Caco-2 (cell line): ENCODE data around the gene LRP1-AS. TPM values are rescaled to one million over a fixed set of nuclear protein-coding genes. Genes with fewer than 3 reads are reported as not detected.

Source experiments
- BruUV-seq: library from RNA; stranded (reverse); fragments of 400-500 nt; replicated peaks from 2 replicates; lab custom pipeline; 2021; lab: Mats Ljungman, UMichigan
- CTCF ChIA-PET: fragments of 300-600 bp; sonication (Branson Sonifier 250); formaldehyde crosslinking; loops from one replicate; lab custom pipeline; 2022; ENCODE audit warnings: antibody characterized with exemption; lab: Charles Lee
- POLR2A ChIA-PET: fragments of 300-600 bp; sonication (Branson Sonifier 250); formaldehyde crosslinking; loops from one replicate; lab custom pipeline; 2022; ENCODE audit warnings: antibody characterized with exemption; lab: Charles Lee
- DNase-seq, 2 experiments: peaks; one replicate each; pipeline versions ENCODE4 v3.0.0 to v3.0.0-alpha.2; 2020 to 2022
- H3K27me3 ChIP-seq: replicated peaks from 2 replicates; pipeline ENCODE4 v1.6.0; 2011; ENCODE audit warnings: low read length; ENCODE audit not compliant: control insufficient read depth, insufficient read depth
- H3K36me3 ChIP-seq: 2 replicates; pipeline ENCODE4 v1.5.1; 2011; ENCODE audit warnings: low read length; ENCODE audit not compliant: control insufficient read depth, insufficient read depth
- H3K4me1 ChIP-seq: fragments of 250-450 bp; sonication (Bioruptor Pico); 2 replicates; pipeline ENCODE4 v1.5.1; 2020; ENCODE audit warnings: mild to moderate bottlenecking
- H3K4me3 ChIP-seq: 2 replicates; pipeline ENCODE4 v1.5.1; 2011; ENCODE audit warnings: low read depth, mild to moderate bottlenecking, control low read depth, low read length
- H3K9me3 ChIP-seq: fragments of 250-450 bp; sonication (Bioruptor Pico); 2 replicates; pipeline ENCODE4 v1.5.1; 2020; ENCODE audit warnings: mild to moderate bottlenecking, moderate library complexity
- H3K27ac Mint-ChIP-seq: one replicate; pipeline ENCODE4 v1.8.0; 2022; ENCODE audit warnings: mixed read lengths; ENCODE audit not compliant: unreplicated experiment
- H3K27me3 Mint-ChIP-seq: one replicate; pipeline ENCODE4 v1.8.0; 2022; ENCODE audit warnings: mixed read lengths; ENCODE audit not compliant: insufficient read depth, unreplicated experiment
- H3K36me3 Mint-ChIP-seq: one replicate; pipeline ENCODE4 v1.8.0; 2022; ENCODE audit warnings: mild to moderate bottlenecking, mixed read lengths; ENCODE audit not compliant: insufficient read depth, unreplicated experiment
- H3K4me1 Mint-ChIP-seq: one replicate; pipeline ENCODE4 v1.8.0; 2022; ENCODE audit warnings: low read depth, mixed read lengths; ENCODE audit not compliant: unreplicated experiment
- H3K4me3 Mint-ChIP-seq: one replicate; pipeline ENCODE4 v1.8.0; 2022; ENCODE audit warnings: mild to moderate bottlenecking, moderate library complexity, mixed read lengths; ENCODE audit not compliant: unreplicated experiment
- H3K9me3 Mint-ChIP-seq: one replicate; pipeline ENCODE4 v1.8.0; 2022; ENCODE audit warnings: mixed read lengths; ENCODE audit not compliant: unreplicated experiment
- intact Hi-C: fragments of 100-400 bp; cut with micrococcal nuclease; formaldehyde crosslinking; loops from one replicate; pipeline ENCODE4 v1.10.0; 2022; ENCODE audit not compliant: unreplicated experiment
- total RNA-seq: library from RNA; stranded (reverse); gene quantifications from 2 replicates; pipeline ENCODE4 v1.2.3, GENCODE V29; 2022
- TF ChIP-seq, protein P1 (sequence below), 2 experiments: fragments of 200-600 bp in 1 of 2; IDR thresholded peaks; 1 replicate in 1 of 2; 2 replicates in 1 of 2; pipeline versions ENCODE4 v1.5.1 to v1.8.0; 2011 to 2022; ENCODE audit warnings: antibody characterized with exemption in 1 of 2, control low read depth in 1 of 2, inconsistent platforms in 1 of 2, low read depth in 1 of 2, low read length in 1 of 2, mild to moderate bottlenecking in 1 of 2, moderate library complexity in 1 of 2; ENCODE audit not compliant: insufficient read depth in 1 of 2, severe bottlenecking in 1 of 2, unreplicated experiment in 1 of 2

The LRP1-AS gene
- total RNA-seq, 1 experiment from 2014 or later = not detected

DNA sequence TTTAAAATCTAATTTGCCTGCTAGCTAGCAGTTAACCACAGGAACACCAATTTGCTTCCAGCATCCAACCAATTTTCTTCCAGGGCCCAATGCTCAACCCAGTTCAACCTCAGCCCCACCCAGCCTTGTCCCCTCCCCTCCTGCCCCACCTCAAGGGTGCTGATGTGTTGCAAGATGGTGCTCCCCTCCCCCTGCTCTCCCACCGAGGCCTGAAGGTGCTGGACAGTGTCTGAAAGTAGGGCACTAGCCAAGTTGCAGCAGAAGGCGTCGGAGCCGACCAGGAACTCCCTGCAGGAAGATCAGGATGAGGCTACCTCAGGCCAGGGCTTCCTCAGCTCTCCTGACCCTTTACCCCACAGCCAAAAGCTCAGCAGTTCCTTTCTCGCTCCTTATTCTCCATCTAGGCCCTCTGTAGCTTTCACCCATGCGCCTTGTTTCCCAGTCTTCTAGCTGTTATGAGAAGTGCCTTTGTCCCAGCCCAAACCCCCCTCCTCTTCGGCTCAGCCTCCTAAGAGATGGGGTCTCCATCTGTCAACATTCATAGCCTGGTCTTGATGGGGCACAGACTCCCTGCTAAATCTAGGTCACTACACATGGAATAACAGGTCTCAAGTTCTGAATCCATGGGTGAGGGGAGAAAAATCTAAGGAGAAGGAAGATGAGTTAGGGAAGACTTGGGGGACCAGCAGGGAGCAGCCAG, 39.8 kb downstream of the LRP1-AS start:
- CTCF ChIA-PET = no interaction called here
- POLR2A ChIA-PET = no interaction called here

DNA sequence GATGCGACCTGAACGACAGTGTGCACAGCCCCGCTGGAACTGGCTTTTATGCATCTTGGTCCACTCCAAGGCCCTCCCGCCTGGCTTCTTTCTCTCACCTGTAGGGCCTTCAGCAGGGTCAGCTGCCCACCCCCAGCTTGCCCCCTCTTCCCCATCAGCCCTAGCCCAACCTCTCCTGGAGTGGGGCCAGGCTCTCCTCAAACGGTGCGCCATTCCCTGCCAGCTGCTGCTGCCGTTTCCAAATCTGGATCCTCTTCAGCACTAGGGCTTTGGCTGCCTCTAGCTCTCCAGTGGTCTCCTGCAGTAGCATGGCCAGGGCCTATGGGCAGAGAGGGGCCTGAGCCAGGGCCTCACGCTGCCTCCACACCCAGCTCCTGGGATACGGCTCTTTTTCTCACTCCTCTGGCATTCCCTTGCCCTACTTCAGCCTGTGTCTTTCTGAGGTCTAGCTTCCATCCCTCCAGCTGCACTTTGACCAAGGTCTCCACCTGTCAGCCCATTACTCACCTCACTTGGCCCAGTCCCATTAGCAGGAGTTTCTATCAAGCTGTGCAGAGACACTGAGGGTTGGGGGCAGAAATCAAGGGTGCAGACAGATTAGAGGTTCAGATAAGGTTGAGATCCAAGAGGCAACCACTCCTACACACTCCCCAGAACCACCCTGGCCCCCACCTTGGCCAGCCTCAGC, 41.3 kb downstream of the LRP1-AS start:
- BruUV-seq = no TSS peak
- POLR2A ChIA-PET = interaction anchor here (0.6 kb wide), 1 partner anchor 124 kb away, joined by 3 read pairs; no protein-coding TSS in a partner anchor
- H3K4me3 Mint-ChIP-seq = no peak overlapping the region
- H3K9me3 ChIP-seq = no peaks in the 10 kb centered on the region
- peaks cover 12% of the 10 kb centered on the region for H3K36me3 Mint-ChIP-seq
- no peak for DNase-seq
- peaks cover 7% of the 10 kb centered on the region for H3K4me1 Mint-ChIP-seq
- TF ChIP-seq, protein P1, sequence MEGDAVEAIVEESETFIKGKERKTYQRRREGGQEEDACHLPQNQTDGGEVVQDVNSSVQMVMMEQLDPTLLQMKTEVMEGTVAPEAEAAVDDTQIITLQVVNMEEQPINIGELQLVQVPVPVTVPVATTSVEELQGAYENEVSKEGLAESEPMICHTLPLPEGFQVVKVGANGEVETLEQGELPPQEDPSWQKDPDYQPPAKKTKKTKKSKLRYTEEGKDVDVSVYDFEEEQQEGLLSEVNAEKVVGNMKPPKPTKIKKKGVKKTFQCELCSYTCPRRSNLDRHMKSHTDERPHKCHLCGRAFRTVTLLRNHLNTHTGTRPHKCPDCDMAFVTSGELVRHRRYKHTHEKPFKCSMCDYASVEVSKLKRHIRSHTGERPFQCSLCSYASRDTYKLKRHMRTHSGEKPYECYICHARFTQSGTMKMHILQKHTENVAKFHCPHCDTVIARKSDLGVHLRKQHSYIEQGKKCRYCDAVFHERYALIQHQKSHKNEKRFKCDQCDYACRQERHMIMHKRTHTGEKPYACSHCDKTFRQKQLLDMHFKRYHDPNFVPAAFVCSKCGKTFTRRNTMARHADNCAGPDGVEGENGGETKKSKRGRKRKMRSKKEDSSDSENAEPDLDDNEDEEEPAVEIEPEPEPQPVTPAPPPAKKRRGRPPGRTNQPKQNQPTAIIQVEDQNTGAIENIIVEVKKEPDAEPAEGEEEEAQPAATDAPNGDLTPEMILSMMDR (IDR thresholded peaks at IDR 0.05; ENCODE audit: insufficient read depth in 1 of 2, low read depth in 1 of 2, low read length in 1 of 2, severe bottlenecking in 1 of 2, unreplicated experiment in 1 of 2) = no peak
- no peak overlapping the region for H3K4me3 ChIP-seq
- H3K4me1 ChIP-seq = peaks cover 11% of the 10 kb centered on the region
- no peaks in the 10 kb centered on the region for H3K9me3 Mint-ChIP-seq
- intact Hi-C loops = no loop called here
- peaks cover 2% of the 10 kb centered on the region; the same call in 1 of the 2 replicates for H3K36me3 ChIP-seq
- no peak overlapping the region for H3K27ac Mint-ChIP-seq
- no peaks in the 10 kb centered on the region for H3K27me3 Mint-ChIP-seq
- no peaks in the 10 kb centered on the region for H3K27me3 ChIP-seq
- CTCF ChIA-PET = interaction anchor here (0.6 to 0.9 kb wide), 3 partner anchors 37 to 170 kb away, joined by 3 to 4 read pairs (median 3); no protein-coding TSS in a partner anchor

More for the DNA sequence above, 39.8 kb downstream of the LRP1-AS start:
- Histone ChIP-seq H3K27me3 (no peaks in the 10 kb centered on the region), H3K4me3 (no peak overlapping the region), H3K4me1 (peaks cover 2% of the 10 kb centered on the region; the same call in 1 of the 2 replicates), H3K36me3 (peaks cover 2% of the 10 kb centered on the region; the same call in 1 of the 2 replicates), H3K9me3 (no peaks in the 10 kb centered on the region)
- Mint-ChIP-seq H3K9me3 (no peaks in the 10 kb centered on the region), H3K4me3 (no peak overlapping the region), H3K4me1 (peaks cover 9% of the 10 kb centered on the region), H3K36me3 (peaks cover 19% of the 10 kb centered on the region), H3K27me3 (no peaks in the 10 kb centered on the region), H3K27ac (no peak overlapping the region)
- BruUV-seq = no TSS peak
- no peak for DNase-seq
- TF ChIP-seq, protein P1 (IDR thresholded peaks at IDR 0.05; ENCODE audit: insufficient read depth in 1 of 2, low read depth in 1 of 2, low read length in 1 of 2, severe bottlenecking in 1 of 2, unreplicated experiment in 1 of 2) = no peak
- intact Hi-C loops = no loop called here

DNA sequence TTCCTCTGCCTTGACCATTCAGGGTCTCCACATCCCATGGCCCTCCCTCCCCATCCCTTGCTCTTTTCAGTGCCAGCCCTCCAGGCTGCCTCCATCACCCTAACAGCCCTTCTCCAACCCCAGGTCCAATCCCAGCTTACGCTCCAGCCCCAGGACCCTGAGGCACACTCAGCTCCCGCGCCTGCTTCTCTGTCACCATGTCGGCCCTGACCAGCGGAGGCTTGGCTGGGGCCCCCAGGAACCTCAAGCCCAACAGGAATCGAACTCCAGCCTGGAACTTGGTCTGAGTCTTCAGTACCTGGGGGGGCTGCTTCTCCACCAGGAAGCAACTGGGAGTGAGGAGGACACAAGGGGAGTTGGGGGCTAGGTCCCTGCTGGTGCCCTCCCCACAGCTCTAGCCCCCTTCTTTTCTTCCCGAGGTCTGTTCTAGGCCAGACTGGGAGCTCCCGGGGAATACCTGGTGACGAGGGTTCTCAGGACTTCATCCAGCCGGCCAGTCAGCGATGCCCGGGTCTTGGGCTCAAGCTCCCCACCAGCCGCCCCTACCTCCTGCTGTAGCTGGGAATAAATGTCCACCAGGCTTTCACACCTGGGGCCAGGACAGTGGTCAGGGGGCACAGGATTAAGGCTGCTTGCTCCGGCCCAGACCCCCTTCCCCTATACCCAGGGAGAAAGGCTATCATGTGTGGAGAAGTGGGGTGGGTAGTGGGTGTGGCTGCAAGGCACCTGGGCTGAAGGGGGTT, 42.2 kb downstream of the LRP1-AS start:
- BruUV-seq = no TSS peak
- peaks cover 2% of the 10 kb centered on the region; the same call in 1 of the 2 replicates for H3K36me3 ChIP-seq
- no peaks in the 10 kb centered on the region for H3K27me3 Mint-ChIP-seq
- H3K4me1 Mint-ChIP-seq = peaks cover 7% of the 10 kb centered on the region
- no peaks in the 10 kb centered on the region for H3K9me3 Mint-ChIP-seq
- no peaks in the 10 kb centered on the region for H3K27me3 ChIP-seq
- H3K4me3 ChIP-seq = no peak overlapping the region
- ChIA-PET CTCF (no interaction called here), POLR2A (no interaction called here)
- no peak for DNase-seq
- no peak overlapping the region for H3K27ac Mint-ChIP-seq
- peaks cover 9% of the 10 kb centered on the region for H3K36me3 Mint-ChIP-seq
- no peaks in the 10 kb centered on the region for H3K9me3 ChIP-seq
- intact Hi-C loops = no loop called here
- no peak overlapping the region for H3K4me3 Mint-ChIP-seq
- peaks cover 11% of the 10 kb centered on the region for H3K4me1 ChIP-seq
- TF ChIP-seq, protein P1 (IDR thresholded peaks at IDR 0.05; ENCODE audit: insufficient read depth in 1 of 2, low read depth in 1 of 2, low read length in 1 of 2, severe bottlenecking in 1 of 2, unreplicated experiment in 1 of 2) = no peak
